C4-2B (cell line): ENCODE data around the gene FRMD5.

Experiments
- ZFX ChIP-seq: fragments of 450-650 bp; IDR thresholded peaks from 2 replicates; pipeline ENCODE4 v1.6.1; 2017
- TF ChIP-seq, protein P1 (sequence below): fragments of 450-650 bp; conservative IDR thresholded peaks from 2 replicates; pipeline ENCODE4 v1.5.1; 2017; ENCODE audit warnings: mild to moderate bottlenecking

DNA sequence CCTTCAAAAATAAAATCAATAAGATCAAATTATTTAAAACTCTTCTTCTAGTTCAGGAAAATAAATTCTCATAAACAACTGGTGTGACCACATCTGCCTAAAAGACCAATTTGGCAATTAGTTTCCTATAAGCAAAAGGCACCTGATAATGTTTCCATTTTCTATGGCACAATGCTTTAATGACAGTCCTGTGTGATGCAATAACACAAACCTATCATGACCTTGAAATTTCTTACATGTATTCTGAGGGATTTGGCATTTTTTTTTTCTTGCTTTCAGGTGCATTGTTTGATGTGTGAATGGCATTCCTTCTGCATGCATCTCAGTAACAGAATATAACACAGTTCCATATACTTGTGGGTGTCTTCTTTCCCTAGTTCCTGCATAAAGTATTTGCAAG lies 32.5 kb upstream of the FRMD5 start:
- TF ChIP-seq, protein P1, sequence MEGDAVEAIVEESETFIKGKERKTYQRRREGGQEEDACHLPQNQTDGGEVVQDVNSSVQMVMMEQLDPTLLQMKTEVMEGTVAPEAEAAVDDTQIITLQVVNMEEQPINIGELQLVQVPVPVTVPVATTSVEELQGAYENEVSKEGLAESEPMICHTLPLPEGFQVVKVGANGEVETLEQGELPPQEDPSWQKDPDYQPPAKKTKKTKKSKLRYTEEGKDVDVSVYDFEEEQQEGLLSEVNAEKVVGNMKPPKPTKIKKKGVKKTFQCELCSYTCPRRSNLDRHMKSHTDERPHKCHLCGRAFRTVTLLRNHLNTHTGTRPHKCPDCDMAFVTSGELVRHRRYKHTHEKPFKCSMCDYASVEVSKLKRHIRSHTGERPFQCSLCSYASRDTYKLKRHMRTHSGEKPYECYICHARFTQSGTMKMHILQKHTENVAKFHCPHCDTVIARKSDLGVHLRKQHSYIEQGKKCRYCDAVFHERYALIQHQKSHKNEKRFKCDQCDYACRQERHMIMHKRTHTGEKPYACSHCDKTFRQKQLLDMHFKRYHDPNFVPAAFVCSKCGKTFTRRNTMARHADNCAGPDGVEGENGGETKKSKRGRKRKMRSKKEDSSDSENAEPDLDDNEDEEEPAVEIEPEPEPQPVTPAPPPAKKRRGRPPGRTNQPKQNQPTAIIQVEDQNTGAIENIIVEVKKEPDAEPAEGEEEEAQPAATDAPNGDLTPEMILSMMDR, result no peak
- no peak for TF ChIP-seq ZFX
